PC-3 (cell line): ENCODE results near the gene TMEM35A. TPM values are rescaled to one million over a fixed set of nuclear protein-coding genes. Genes with fewer than 3 reads are reported as not detected.

Source experiments
- ATAC-seq: fragments of 200-7000 bp; cut with Tn5 transposase; 2 replicates; pipeline ENCODE4 v1.9.1; 2020; ENCODE audit warnings: mild to moderate bottlenecking, moderate library complexity
- BruUV-seq: library from RNA; stranded (reverse); fragments of 400-500 nt; replicated peaks from 2 replicates; lab custom pipeline; 2021; lab: Mats Ljungman, UMichigan
- CTCF ChIA-PET: fragments of 300-600 bp; sonication (Branson Sonifier 250); formaldehyde crosslinking; loops from one replicate; lab custom pipeline; 2022; ENCODE audit warnings: antibody characterized with exemption; lab: Charles Lee
- POLR2A ChIA-PET: fragments of 300-600 bp; sonication (Branson Sonifier 250); formaldehyde crosslinking; loops from one replicate; lab custom pipeline; 2022; ENCODE audit warnings: antibody characterized with exemption; ENCODE audit not compliant: unreplicated experiment; lab: Charles Lee
- DNase-seq: peaks from one replicate; pipeline ENCODE4 v3.0.0-alpha.2; 2015
- H2AFZ ChIP-seq: fragments of 300-600 bp; sonication (generic); 2 replicates; pipeline ENCODE4 v1.6.0; 2016; ENCODE audit warnings: antibody characterized with exemption, low read length
- H3F3A ChIP-seq: fragments of 300-600 bp; sonication (generic); one replicate; pipeline ENCODE4 v1.6.0; 2017; ENCODE audit warnings: antibody characterized with exemption, low read length, control low read depth, mild to moderate bottlenecking; ENCODE audit not compliant: unreplicated experiment
- H3K27ac ChIP-seq: fragments of 300-600 bp; sonication (generic); 2 replicates; pipeline ENCODE4 v1.5.1; 2016; ENCODE audit warnings: mild to moderate bottlenecking, low read length
- H3K27me3 ChIP-seq: fragments of 300-600 bp; sonication (generic); 2 replicates; pipeline ENCODE4 v1.6.1; 2016; ENCODE audit warnings: low read length, mixed read lengths
- H3K36me3 ChIP-seq: fragments of 300-600 bp; sonication (generic); 2 replicates; pipeline ENCODE4 v1.6.1; 2016; ENCODE audit warnings: low read depth, mixed run types, low read length, mixed read lengths
- H3K4me1 ChIP-seq: fragments of 300-600 bp; sonication (generic); 2 replicates; pipeline ENCODE4 v1.5.1; 2016; ENCODE audit warnings: low read length; ENCODE audit not compliant: insufficient read depth
- H3K4me2 ChIP-seq: fragments of 300-600 bp; sonication (generic); 2 replicates; pipeline ENCODE4 v1.6.0; 2016; ENCODE audit warnings: low read length
- H3K4me3 ChIP-seq: fragments of 300-600 bp; sonication (generic); 2 replicates; pipeline ENCODE4 v1.5.1; 2016; ENCODE audit warnings: mild to moderate bottlenecking, low read length, mixed read lengths
- H3K79me2 ChIP-seq: fragments of 300-600 bp; sonication (generic); 2 replicates; pipeline ENCODE4 v1.6.1; 2017; ENCODE audit warnings: low read length, mixed read lengths
- H3K9ac ChIP-seq: fragments of 300-600 bp; sonication (generic); 2 replicates; pipeline ENCODE4 v1.6.0; 2016; ENCODE audit warnings: mild to moderate bottlenecking, low read length
- H3K9me2 ChIP-seq: fragments of 300-600 bp; sonication (generic); replicated peaks from 2 replicates; pipeline ENCODE4 v1.6.1; 2016; ENCODE audit warnings: mixed run types, low read length, mixed read lengths
- H3K9me3 ChIP-seq: fragments of 300-600 bp; sonication (generic); 2 replicates; pipeline ENCODE4 v1.6.1; 2016; ENCODE audit warnings: low read length, mixed read lengths
- H4K20me1 ChIP-seq: fragments of 300-600 bp; sonication (generic); 2 replicates; pipeline ENCODE4 v1.6.1; 2016; ENCODE audit warnings: low read length, mixed read lengths
- EZH2 ChIP-seq: fragments of 300-600 bp; sonication (generic); IDR thresholded peaks from one replicate; pipeline ENCODE4 v1.6.1; 2017; ENCODE audit warnings: antibody characterized with exemption, mild to moderate bottlenecking, low read length; ENCODE audit not compliant: unreplicated experiment
- EZH2phosphoT487 ChIP-seq: fragments of 300-600 bp; sonication (generic); IDR thresholded peaks from 2 replicates; pipeline ENCODE4 v1.6.1; 2018; ENCODE audit warnings: mild to moderate bottlenecking, antibody characterized with exemption, low read length, borderline replicate concordance
- intact Hi-C: fragments of 100-400 bp; cut with micrococcal nuclease; formaldehyde crosslinking; loops from 2 replicates; pipeline ENCODE4 v1.9.0; 2023
- total RNA-seq: library from RNA; depleted of rRNA; stranded (reverse); fragments of >200 nt; gene quantifications from 2 replicates; pipeline ENCODE4 v1.2.3, GENCODE V29; 2014
- TF ChIP-seq, protein P1 (sequence below): fragments of 300-600 bp; sonication (generic); conservative IDR thresholded peaks from 2 replicates; pipeline ENCODE4 v1.5.1; 2017; ENCODE audit warnings: antibody characterized with exemption, low read depth, mild to moderate bottlenecking, low read length

TMEM35A gene
- total RNA-seq, 1 experiment from 2014 or later: not detected

DNA sequence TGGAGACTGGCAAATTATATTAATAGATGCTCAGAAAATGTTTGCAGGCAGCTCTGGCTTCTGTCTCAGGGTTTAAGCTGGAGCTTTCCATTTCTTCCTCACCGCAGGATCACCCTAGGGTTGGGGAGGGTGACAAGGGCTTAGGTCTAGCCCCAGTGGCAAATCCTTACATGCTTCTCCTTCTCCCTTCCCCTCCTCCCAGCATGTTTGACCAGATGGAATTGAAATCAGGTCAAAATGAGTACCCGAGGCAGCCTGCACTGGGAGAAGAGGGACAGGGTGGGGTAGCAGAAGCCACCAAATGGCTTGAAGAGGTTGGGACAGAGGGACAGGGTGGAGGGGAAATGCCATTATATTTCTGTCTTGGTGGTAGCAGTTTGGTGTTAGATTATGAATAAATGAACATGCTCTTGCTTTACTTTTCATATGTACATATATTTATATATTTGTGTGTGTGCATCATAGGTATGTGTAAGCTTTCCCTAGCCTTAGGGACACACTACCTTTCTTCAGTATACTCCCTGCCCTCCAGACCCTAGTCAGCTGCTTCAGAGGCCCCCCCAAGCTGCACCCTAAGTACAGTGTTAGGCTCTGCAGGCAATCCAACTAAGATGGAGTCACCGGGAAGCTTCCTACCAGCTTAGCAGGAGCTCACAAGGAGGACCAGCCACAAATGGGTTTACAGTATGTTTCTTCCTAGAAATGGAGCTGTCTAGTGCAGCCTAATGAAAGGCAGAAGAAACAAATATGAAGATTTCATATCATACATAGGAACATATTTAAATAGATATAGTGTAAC lies 1.8 kb downstream of the TMEM35A start:
- Histone ChIP-seq H3K79me2 (no peaks in the 10 kb centered on the region), H3K9ac (no peak overlapping the region), H3F3A (no peaks in the 10 kb centered on the region), H3K27me3 (no peaks in the 10 kb centered on the region), H3K9me2 (no peaks in the 10 kb centered on the region), H3K36me3 (no peaks in the 10 kb centered on the region), H3K4me3 (no peak overlapping the region), H2AFZ (no peak overlapping the region), H3K27ac (no peak overlapping the region), H4K20me1 (no peaks in the 10 kb centered on the region), H3K9me3 (no peaks in the 10 kb centered on the region), H3K4me2 (no peak overlapping the region), H3K4me1 (no peaks in the 10 kb centered on the region)
- CTCF ChIA-PET: no interaction called here
- intact Hi-C loops: no loop called here
- no peak for DNase-seq
- TF ChIP-seq EZH2phosphoT487: no peak
- TF ChIP-seq, protein P1, sequence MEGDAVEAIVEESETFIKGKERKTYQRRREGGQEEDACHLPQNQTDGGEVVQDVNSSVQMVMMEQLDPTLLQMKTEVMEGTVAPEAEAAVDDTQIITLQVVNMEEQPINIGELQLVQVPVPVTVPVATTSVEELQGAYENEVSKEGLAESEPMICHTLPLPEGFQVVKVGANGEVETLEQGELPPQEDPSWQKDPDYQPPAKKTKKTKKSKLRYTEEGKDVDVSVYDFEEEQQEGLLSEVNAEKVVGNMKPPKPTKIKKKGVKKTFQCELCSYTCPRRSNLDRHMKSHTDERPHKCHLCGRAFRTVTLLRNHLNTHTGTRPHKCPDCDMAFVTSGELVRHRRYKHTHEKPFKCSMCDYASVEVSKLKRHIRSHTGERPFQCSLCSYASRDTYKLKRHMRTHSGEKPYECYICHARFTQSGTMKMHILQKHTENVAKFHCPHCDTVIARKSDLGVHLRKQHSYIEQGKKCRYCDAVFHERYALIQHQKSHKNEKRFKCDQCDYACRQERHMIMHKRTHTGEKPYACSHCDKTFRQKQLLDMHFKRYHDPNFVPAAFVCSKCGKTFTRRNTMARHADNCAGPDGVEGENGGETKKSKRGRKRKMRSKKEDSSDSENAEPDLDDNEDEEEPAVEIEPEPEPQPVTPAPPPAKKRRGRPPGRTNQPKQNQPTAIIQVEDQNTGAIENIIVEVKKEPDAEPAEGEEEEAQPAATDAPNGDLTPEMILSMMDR: no peak
- no peak for TF ChIP-seq EZH2
- ATAC-seq: no peak
- BruUV-seq: no TSS peak
- POLR2A ChIA-PET: no interaction called here

DNA sequence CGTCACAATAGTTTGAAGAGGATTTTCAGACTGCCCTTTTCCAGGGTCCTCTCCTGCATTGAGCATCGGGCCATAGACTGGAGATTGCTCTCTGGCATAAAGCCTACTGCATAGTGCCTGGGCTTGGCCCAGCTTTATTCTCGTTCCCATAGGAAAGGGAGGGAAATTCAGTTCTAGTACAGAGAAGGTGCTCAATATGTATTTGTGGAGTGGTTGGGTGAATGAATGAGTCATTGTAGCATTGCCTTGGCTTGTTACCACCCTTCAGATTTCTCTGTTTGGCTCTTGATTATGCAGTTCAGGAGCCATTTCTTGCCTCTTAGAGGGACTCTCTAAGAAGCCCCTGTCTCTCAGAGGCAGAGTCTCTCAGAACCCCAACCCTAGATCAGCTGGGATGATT lies 2.6 kb downstream of the TMEM35A start:
- ChIA-PET CTCF (no interaction called here), POLR2A (no interaction called here)
- no peaks in the 10 kb centered on the region for H3K79me2 ChIP-seq
- H4K20me1 ChIP-seq: no peaks in the 10 kb centered on the region
- intact Hi-C loops: no loop called here
- ATAC-seq: no peak
- DNase-seq: no peak
- TF ChIP-seq, protein P1: no peak
- TF ChIP-seq EZH2phosphoT487 (no peak), EZH2 (no peak)
- no peaks in the 10 kb centered on the region for H3F3A ChIP-seq
- H2AFZ ChIP-seq: no peak overlapping the region
- H3K4me3 ChIP-seq: no peak overlapping the region
- H3K9ac ChIP-seq: no peak overlapping the region
- no peaks in the 10 kb centered on the region for H3K9me3 ChIP-seq
- no peak overlapping the region for H3K27ac ChIP-seq
- no peaks in the 10 kb centered on the region for H3K36me3 ChIP-seq
- no peaks in the 10 kb centered on the region for H3K4me1 ChIP-seq
- no peaks in the 10 kb centered on the region for H3K27me3 ChIP-seq
- BruUV-seq: no TSS peak
- no peak overlapping the region for H3K4me2 ChIP-seq
- H3K9me2 ChIP-seq: no peaks in the 10 kb centered on the region

DNA sequence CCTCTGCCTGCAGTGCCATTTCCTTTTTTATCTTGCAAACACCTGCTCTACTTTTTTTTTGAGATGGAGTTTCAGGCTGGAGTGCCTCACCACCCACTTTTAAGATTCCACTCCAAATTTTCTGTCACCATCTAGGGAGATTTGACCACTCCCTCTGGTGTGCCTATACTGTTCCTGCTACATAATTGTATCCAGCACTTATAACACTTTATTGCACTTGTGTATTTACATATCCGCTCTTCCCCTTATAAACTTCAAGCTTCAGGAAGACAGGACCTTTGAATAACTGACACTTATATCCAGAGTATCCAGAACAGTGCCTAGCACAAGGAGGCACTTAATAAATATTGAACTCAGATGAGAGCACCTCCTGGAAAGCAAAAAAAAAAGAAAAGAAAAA lies 13.1 kb downstream of the TMEM35A start:
- CTCF ChIA-PET: no interaction called here
- POLR2A ChIA-PET: no interaction called here

More for the DNA sequence above, 13.1 kb downstream of the TMEM35A start:
- Histone ChIP-seq H3K9ac (no peak overlapping the region), H3K27me3 (no peaks in the 10 kb centered on the region), H2AFZ (no peak overlapping the region), H3K36me3 (no peaks in the 10 kb centered on the region), H3K4me3 (no peak overlapping the region), H3K4me1 (peaks cover under 1% of the 10 kb centered on the region; the same call in 1 of the 2 replicates), H3K9me3 (no peaks in the 10 kb centered on the region), H3K9me2 (no peaks in the 10 kb centered on the region), H3F3A (no peaks in the 10 kb centered on the region), H4K20me1 (no peaks in the 10 kb centered on the region), H3K79me2 (no peaks in the 10 kb centered on the region), H3K4me2 (no peak overlapping the region), H3K27ac (no peak overlapping the region)
- no peak for DNase-seq
- no TSS peak for BruUV-seq
- no peak for TF ChIP-seq EZH2phosphoT487
- no peak for TF ChIP-seq EZH2
- intact Hi-C loops: no loop called here
- no peak for ATAC-seq
